HUES64 (cell line): ENCODE data around the gene ST3GAL4.

Experiments used
- H3K27ac ChIP-seq: 2 replicates; pipeline ENCODE4 v1.7.0; 2013; ENCODE audit warnings: low read depth, low read length, inconsistent platforms
- H3K27me3 ChIP-seq: 2 replicates; pipeline ENCODE4 v1.6.1; 2013; ENCODE audit warnings: mild to moderate bottlenecking, low read length; ENCODE audit not compliant: insufficient read depth
- H3K36me3 ChIP-seq: 2 replicates; pipeline ENCODE4 v1.6.1; 2013; ENCODE audit warnings: mild to moderate bottlenecking, low read length; ENCODE audit not compliant: insufficient read depth
- H3K4me1 ChIP-seq: 2 replicates; pipeline ENCODE4 v1.6.1; 2013; ENCODE audit warnings: mild to moderate bottlenecking, low read length, moderate library complexity; ENCODE audit not compliant: insufficient read depth
- H3K4me3 ChIP-seq: 2 replicates; pipeline ENCODE4 v1.5.1; 2013; ENCODE audit warnings: mild to moderate bottlenecking, low read length, moderate library complexity
- H3K9ac ChIP-seq: 2 replicates; pipeline ENCODE4 v1.6.1; 2013; ENCODE audit warnings: mild to moderate bottlenecking, low read depth, low read length
- H3K9me3 ChIP-seq: 2 replicates; pipeline ENCODE4 v1.6.1; 2013; ENCODE audit warnings: low read depth, low read length; ENCODE audit not compliant: insufficient read depth
- WGBS: fragments of 150-250, 120-280 bp; methylation state at CpG from one replicate; pipeline ENCODE4 v1.1.7; 2013; ENCODE audit warnings: missing lambda C conversion rate; 5-methylcytosine and 5-hydroxymethylcytosine counted together

The ST3GAL4 gene

DNA sequence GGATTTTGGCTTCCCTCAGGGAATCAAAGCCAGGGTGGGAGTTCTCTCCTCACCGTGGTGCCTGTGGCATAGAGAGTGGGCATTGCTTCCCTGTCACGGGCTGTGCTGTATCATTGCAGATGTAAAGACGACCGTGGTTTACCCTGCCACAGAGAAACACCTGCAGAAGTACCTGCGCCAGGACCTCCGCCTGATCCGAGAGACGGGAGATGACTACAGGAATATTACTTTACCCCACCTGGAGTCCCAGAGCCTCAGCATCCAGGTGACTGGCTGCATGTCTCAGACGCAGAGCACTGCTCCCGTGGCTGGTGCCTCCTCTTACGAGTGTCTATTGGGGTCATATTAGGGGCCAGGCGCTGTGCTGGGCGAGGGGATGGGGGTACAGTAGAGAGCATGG is 24.2 kb upstream of the ST3GAL4 start:
- Histone ChIP-seq H3K27me3 (no peaks in the 10 kb centered on the region), H3K36me3 (peaks cover 23% of the 10 kb centered on the region), H3K9ac (no peak overlapping the region), H3K4me3 (no peak overlapping the region), H3K27ac (no peak overlapping the region), H3K9me3 (no peaks in the 10 kb centered on the region), H3K4me1 (no peaks in the 10 kb centered on the region; the same call in 1 of the 2 replicates)
- WGBS = 95% methylated on average over 13 of the region's 13 CpGs

GRCh38 chr11:126332221-126332711 is 23.2 kb upstream of the ST3GAL4 start:
- no peaks in the 10 kb centered on the region; the same call in 1 of the 2 replicates for H3K4me1 ChIP-seq
- H3K27me3 ChIP-seq = no peaks in the 10 kb centered on the region
- H3K9me3 ChIP-seq = no peaks in the 10 kb centered on the region
- no peak overlapping the region for H3K27ac ChIP-seq
- H3K36me3 ChIP-seq = peaks cover 23% of the 10 kb centered on the region
- WGBS = 92% methylated on average over 4 of the region's 5 CpGs
- no peak overlapping the region for H3K4me3 ChIP-seq
- no peak overlapping the region for H3K9ac ChIP-seq

- WGBS = 94% methylated on average over 7 of the region's 7 CpGs
These were observed 22.3 kb upstream of the ST3GAL4 start for GRCh38 chr11:126333142-126333541.

DNA sequence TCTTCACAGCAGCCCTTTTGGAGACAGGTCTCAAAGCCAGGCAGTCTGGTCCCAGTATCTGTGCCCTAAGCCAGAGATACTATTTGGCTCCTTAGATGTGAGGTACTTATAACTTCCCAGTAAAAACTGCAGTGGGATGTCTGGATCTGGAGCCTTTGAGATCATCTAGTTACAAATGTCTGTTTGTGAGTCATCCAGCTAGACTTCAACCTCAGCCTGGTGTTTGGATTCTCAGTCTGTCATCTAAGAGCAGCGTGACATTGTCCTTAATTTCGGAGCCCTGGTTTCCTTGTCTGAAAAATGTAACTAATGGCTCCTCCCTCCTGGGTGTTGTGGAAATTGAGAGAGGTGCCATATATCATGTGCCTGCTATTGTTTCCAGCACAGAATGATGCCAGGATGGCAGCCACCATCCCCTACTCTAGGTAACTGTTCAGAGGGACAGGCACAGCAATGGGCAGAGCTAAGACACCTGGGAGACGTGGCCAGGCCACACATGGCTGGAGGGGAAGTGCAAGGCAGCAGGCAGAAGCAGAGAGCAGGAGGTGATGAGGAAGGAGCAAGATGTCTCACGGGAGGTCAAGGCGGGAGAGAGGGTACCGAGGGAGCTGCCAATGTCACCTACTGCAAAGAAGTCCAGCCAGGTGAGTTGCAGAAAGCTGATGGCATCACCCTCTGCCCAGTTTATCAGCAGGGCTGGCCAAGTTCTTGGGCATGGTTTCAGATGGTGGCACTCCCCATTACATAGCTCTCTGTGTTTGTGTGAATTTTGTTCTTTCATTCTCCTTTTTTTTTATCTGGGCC is 20.6 kb upstream of the ST3GAL4 start:
- H3K9me3 ChIP-seq = no peaks in the 10 kb centered on the region
- no peaks in the 10 kb centered on the region for H3K27me3 ChIP-seq
- H3K4me3 ChIP-seq = no peak overlapping the region
- peaks cover 40% of the 10 kb centered on the region for H3K36me3 ChIP-seq
- H3K4me1 ChIP-seq = no peaks in the 10 kb centered on the region; the same call in 1 of the 2 replicates
- 94% methylated on average over 6 of the region's 6 CpGs for WGBS
- no peak overlapping the region for H3K9ac ChIP-seq
- H3K27ac ChIP-seq = no peak overlapping the region

More at GRCh38 chr11:126333142-126333541, 22.3 kb upstream of the ST3GAL4 start:
- H3K9me3 ChIP-seq = no peaks in the 10 kb centered on the region
- H3K27me3 ChIP-seq = no peaks in the 10 kb centered on the region
- no peak overlapping the region for H3K27ac ChIP-seq
- no peak overlapping the region for H3K4me3 ChIP-seq
- no peak overlapping the region for H3K9ac ChIP-seq
- peaks cover 26% of the 10 kb centered on the region for H3K36me3 ChIP-seq
- no peaks in the 10 kb centered on the region; the same call in 1 of the 2 replicates for H3K4me1 ChIP-seq

DNA sequence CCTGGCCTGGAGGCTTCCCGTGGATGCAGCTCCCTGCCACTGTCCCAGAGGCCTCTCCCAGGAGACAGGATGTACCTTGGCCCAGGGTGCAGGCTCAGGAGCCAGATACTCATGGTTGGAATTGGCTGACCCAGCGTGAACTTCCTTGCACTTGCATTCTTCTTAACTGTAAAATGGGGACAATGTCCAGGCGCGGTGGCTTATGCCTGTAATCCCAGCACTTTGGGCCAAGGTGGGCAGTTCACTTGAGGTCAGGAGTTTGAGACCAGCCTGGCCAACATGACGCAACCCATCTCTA is 20.1 kb upstream of the ST3GAL4 start:
- no peaks in the 10 kb centered on the region for H3K27me3 ChIP-seq
- 96% methylated on average over 4 of the region's 5 CpGs for WGBS
- H3K4me1 ChIP-seq = no peaks in the 10 kb centered on the region; the same call in 1 of the 2 replicates
- H3K27ac ChIP-seq = no peak overlapping the region
- no peak overlapping the region for H3K4me3 ChIP-seq
- H3K36me3 ChIP-seq = peaks cover 40% of the 10 kb centered on the region
- H3K9me3 ChIP-seq = no peaks in the 10 kb centered on the region
- H3K9ac ChIP-seq = no peak overlapping the region

DNA sequence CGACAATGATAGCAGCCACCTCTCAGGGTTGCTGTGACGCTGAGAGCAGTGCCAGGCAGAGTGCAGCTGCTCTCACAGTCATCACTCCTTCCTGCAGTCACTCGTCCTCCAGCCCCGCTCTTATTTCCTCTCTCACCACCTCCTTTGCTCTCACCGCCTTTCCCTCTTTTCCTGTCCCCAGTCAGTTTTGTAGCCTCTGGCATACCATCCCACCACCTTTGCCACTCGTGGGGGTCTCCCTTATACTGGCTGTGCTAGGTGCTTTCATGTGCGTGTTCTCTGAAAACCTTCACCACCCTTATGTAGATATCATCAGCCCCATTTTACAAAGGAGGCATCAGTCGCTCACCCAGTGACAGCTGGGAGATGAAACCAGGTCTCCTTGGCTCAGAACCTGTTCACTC is 19.3 kb upstream of the ST3GAL4 start:
- no peak overlapping the region for H3K9ac ChIP-seq
- peaks cover 42% of the 10 kb centered on the region for H3K36me3 ChIP-seq

GRCh38 chr11:126336671-126337101 is 18.8 kb upstream of the ST3GAL4 start:
- Histone ChIP-seq H3K27me3 (no peaks in the 10 kb centered on the region), H3K27ac (no peak overlapping the region), H3K9ac (no peak overlapping the region)

More for the DNA sequence above, 19.3 kb upstream of the ST3GAL4 start:
- Histone ChIP-seq H3K27me3 (no peaks in the 10 kb centered on the region), H3K27ac (no peak overlapping the region), H3K9me3 (no peaks in the 10 kb centered on the region), H3K4me1 (no peaks in the 10 kb centered on the region; the same call in 1 of the 2 replicates), H3K4me3 (no peak overlapping the region)
- 84% methylated on average over 8 of the region's 8 CpGs for WGBS

DNA sequence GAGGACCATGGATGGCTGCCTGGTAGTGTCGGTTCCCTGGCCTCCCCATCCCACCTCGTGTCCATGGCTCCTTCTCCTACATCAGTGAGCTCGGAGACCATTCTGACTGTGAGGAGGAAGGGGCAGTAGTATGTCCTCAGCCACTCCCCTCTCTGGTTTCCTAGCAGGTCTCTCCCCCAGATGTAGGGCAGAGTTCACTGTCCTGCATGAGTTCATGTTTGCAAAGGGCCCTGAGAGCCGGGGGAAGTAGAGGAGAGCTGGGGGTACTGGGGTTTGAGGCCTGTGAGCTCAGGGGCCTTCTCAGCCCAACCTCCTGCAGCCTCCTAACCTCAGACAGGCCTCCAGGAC is 18.4 kb upstream of the ST3GAL4 start:
- 96% methylated on average over 4 of the region's 4 CpGs for WGBS
- H3K36me3 ChIP-seq = peaks cover 37% of the 10 kb centered on the region
- H3K27ac ChIP-seq = no peak overlapping the region
- no peak overlapping the region for H3K4me3 ChIP-seq
- H3K9ac ChIP-seq = no peak overlapping the region
- no peaks in the 10 kb centered on the region; the same call in 1 of the 2 replicates for H3K4me1 ChIP-seq
- H3K27me3 ChIP-seq = no peaks in the 10 kb centered on the region
- H3K9me3 ChIP-seq = no peaks in the 10 kb centered on the region

More at GRCh38 chr11:126336671-126337101, 18.8 kb upstream of the ST3GAL4 start:
- H3K4me1 ChIP-seq = no peaks in the 10 kb centered on the region; the same call in 1 of the 2 replicates
- H3K36me3 ChIP-seq = peaks cover 42% of the 10 kb centered on the region
- H3K9me3 ChIP-seq = no peaks in the 10 kb centered on the region
- H3K4me3 ChIP-seq = no peak overlapping the region
- WGBS = 86% methylated on average over 9 of the region's 9 CpGs

- Histone ChIP-seq H3K9me3 (no peaks in the 10 kb centered on the region), H3K4me3 (no peak overlapping the region), H3K27me3 (no peaks in the 10 kb centered on the region), H3K9ac (no peak overlapping the region), H3K27ac (no peak overlapping the region), H3K4me1 (no peaks in the 10 kb centered on the region; the same call in 1 of the 2 replicates), H3K36me3 (peaks cover 34% of the 10 kb centered on the region)
- 94% methylated on average over 15 of the region's 15 CpGs for WGBS
These were observed 17.8 kb upstream of the ST3GAL4 start for GRCh38 chr11:126337474-126338241.

- Histone ChIP-seq H3K27ac (no peak overlapping the region), H3K27me3 (no peaks in the 10 kb centered on the region), H3K4me3 (no peak overlapping the region), H3K4me1 (no peaks in the 10 kb centered on the region; the same call in 1 of the 2 replicates), H3K9ac (no peak overlapping the region), H3K36me3 (peaks cover 35% of the 10 kb centered on the region), H3K9me3 (no peaks in the 10 kb centered on the region)
- 91% methylated on average over 7 of the region's 7 CpGs for WGBS
These were observed 17.0 kb upstream of the ST3GAL4 start for GRCh38 chr11:126338346-126339055.
